DMS 273 treated with DMSO at 0.1 percent for 48 hours (cell line): ENCODE data around the gene ADIG.
"Not testable (repeated sequence)": the region's sequence is repeated elsewhere in the genome, so short reads cannot be mapped to it uniquely, and the experiment has no call there.

ENCODE experiments used
- DNase-seq: peaks from one replicate; lab custom pipeline; 2025; lab: John Stamatoyannopoulos, UW

The ADIG gene

GRCh38 chr20:38573413-38573812, 7.6 kb upstream of the ADIG start:
- no peak for DNase-seq

GRCh38 chr20:38579219-38579910, 1.6 kb upstream of the ADIG start:
- DNase-seq: no peak

GRCh38 chr20:38579921-38580320, 1.1 kb upstream of the ADIG start:
- DNase-seq: no peak

- no peak for DNase-seq
These were observed 897 bp downstream of the ADIG start for GRCh38 chr20:38581830-38582358.

- DNase-seq: no peak
These were observed 2.3 kb downstream of the ADIG start for GRCh38 chr20:38583306-38583705.

- DNase-seq: no peak
These were observed 3.2 kb downstream of the ADIG start for GRCh38 chr20:38584099-38584763.

- no peak for DNase-seq
These were observed 4.6 kb downstream of the ADIG start for GRCh38 chr20:38585404-38586180.

- DNase-seq: no peak
These were observed 5.2 kb downstream of the ADIG start for GRCh38 chr20:38586181-38586525.

- no peak for DNase-seq
These were observed 7.3 kb downstream of the ADIG start for GRCh38 chr20:38588303-38588702.

GRCh38 chr20:38589351-38589750, 8.4 kb downstream of the ADIG start:
- DNase-seq: no peak

GRCh38 chr20:38589967-38590675, 9.1 kb downstream of the ADIG start:
- DNase-seq: no peak

GRCh38 chr20:38590676-38591473, 9.9 kb downstream of the ADIG start:
- no peak for DNase-seq

GRCh38 chr20:38591474-38592410, 10.7 kb downstream of the ADIG start:
- no peak for DNase-seq

GRCh38 chr20:38592411-38592790, 11.4 kb downstream of the ADIG start:
- DNase-seq: not testable (repeated sequence)

- not testable (repeated sequence) for DNase-seq
These were observed 13.3 kb downstream of the ADIG start for GRCh38 chr20:38594281-38594680.

- not testable (repeated sequence) for DNase-seq
These were observed 14.9 kb downstream of the ADIG start for GRCh38 chr20:38595886-38596285.

GRCh38 chr20:38599410-38599882, 18.4 kb downstream of the ADIG start:
- no peak for DNase-seq

- DNase-seq: no peak
These were observed 19.1 kb downstream of the ADIG start for GRCh38 chr20:38600057-38600456.

- no peak for DNase-seq
These were observed 20.5 kb downstream of the ADIG start, which contains the start of gene ARHGAP40 for GRCh38 chr20:38601216-38602184. Gene ARHGAP40, plus strand, starts transcription at chr20:38601809.
